Erythroblast (primary cell): ENCODE results near the gene IFNA5.

Experiments used
- GATA1 ChIP-seq: IDR thresholded peaks from 2 replicates; pipeline ENCODE4 v1.6.1; 2011; ENCODE audit warnings: low read depth, mild to moderate bottlenecking, control low read depth, low read length, moderate library complexity
- POLR2A ChIP-seq: IDR thresholded peaks from 2 replicates; pipeline ENCODE4 v1.6.1; 2011; ENCODE audit warnings: mild to moderate bottlenecking, low read length

DNA sequence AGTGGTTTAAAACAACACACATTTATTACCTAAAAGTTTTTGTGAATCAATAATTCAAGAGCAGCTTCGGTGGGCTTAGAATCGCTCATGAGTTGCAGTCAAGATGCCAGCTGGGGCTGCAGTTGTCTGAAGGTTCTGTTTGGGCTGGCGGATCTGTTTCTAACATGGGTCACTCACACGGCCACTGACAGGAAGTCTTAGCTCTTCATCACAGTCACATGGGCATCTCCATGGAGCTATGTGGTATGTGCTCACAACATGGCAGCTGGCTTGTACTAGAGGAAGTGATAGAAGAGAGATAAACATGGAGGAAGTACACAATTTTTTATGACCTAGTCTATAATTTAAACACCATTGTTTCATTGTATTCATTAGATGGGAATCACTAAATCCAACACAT is 18.9 kb upstream of the IFNA5 start:
- TF ChIP-seq POLR2A (no peak), GATA1 (no peak)
